Left lung (tissue), 10 donors: ENCODE results near the gene CNDP2. TPM values are rescaled to one million over a fixed set of nuclear protein-coding genes. Genes with fewer than 3 reads are reported as not detected.

Source experiments
- ATAC-seq: fragments of 200-7000 bp; cut with Tn5 transposase; one replicate; pipeline ENCODE4 v1.9.1; 2020; ENCODE audit warnings: moderate library complexity
- DNase-seq, 4 donors: peaks; one replicate each; pipeline ENCODE4 v3.0.0-alpha.2; 2013 to 2020
- H3K27ac ChIP-seq, 2 donors: fragments of 200-600 bp; sonication (generic) in 1 of 2; one replicate each; pipeline versions ENCODE4 v1.5.0 to v1.8.0; 2020 to 2021
- H3K27me3 ChIP-seq, 2 donors: fragments of 200-600 bp; sonication (generic) in 1 of 2; one replicate each; pipeline versions ENCODE4 v1.5.0 to v1.8.0; 2020 to 2021
- H3K36me3 ChIP-seq, 2 donors: fragments of 200-600 bp; sonication (generic) in 1 of 2; one replicate each; pipeline versions ENCODE4 v1.5.0 to v1.8.0; 2020 to 2021
- H3K4me1 ChIP-seq, 2 donors: fragments of 200-600 bp; one replicate each; pipeline ENCODE4 v1.8.0; 2021
- H3K4me3 ChIP-seq, 2 donors: fragments of 200-600 bp; sonication (generic) in 1 of 2; one replicate each; pipeline versions ENCODE4 v1.5.0 to v1.8.0; 2020 to 2021; ENCODE audit warnings: mild to moderate bottlenecking in 1 of 2
- H3K9me3 ChIP-seq, 2 donors: fragments of 200-600 bp; sonication (generic) in 1 of 2; one replicate each; pipeline versions ENCODE4 v1.5.0 to v1.8.0; 2020 to 2021
- CTCF ChIP-seq, 2 donors: fragments of 200-600 bp; sonication (generic) in 1 of 2; IDR thresholded peaks; one replicate each; pipeline versions ENCODE4 v1.5.0 to v1.8.0; 2021; ENCODE audit warnings: antibody characterized with exemption in 2 of 2
- intact Hi-C, 2 donors: fragments of 100-400 bp; cut with DNase I; formaldehyde crosslinking; loops; one replicate each; pipeline versions ENCODE4 v1.11.2 to v1.14.2; 2022
- polyA plus RNA-seq, 6 donors: library from polyadenylated mRNA; unstranded; fragments of 120-200 nt; gene quantifications; one replicate each; pipeline ENCODE4 v1.2.1, GENCODE V29; 2013; ENCODE audit not compliant: insufficient read length in 6 of 6
- total RNA-seq, 2 donors: library from RNA; stranded (reverse); fragmentation: NEBNext Ultra II Directional; extraction: Animal tissue kit (Norgen Biotek cat#: 25700); gene quantifications; one replicate each; pipeline ENCODE4 v1.2.1, GENCODE V29; 2021
- donor health status: DM: no; HTN: yes; CAD: no.
- donor health status: DM: no; HTN: no; CAD: no.

Gene CNDP2
- total and polyA plus RNA-seq, 8 donors: 108 to 301 (median 129) TPM

GRCh38 chr18:74468547-74469061 lies 27.6 kb upstream of the CNDP2 start:
- Histone ChIP-seq H3K4me3 (no peak overlapping the region), H3K9me3 (peaks cover 0 to 8% of the 10 kb centered on the region in 2 donors), H3K4me1 (no peaks in the 10 kb centered on the region), H3K27me3 (no peaks in the 10 kb centered on the region), H3K27ac (no peak overlapping the region), H3K36me3 (no peaks in the 10 kb centered on the region)
- intact Hi-C loops: no loop called here
- DNase-seq: no peak
- ATAC-seq: no peak
- TF ChIP-seq CTCF (IDR thresholded peaks at IDR 0.05): no peak

GRCh38 chr18:74472312-74472711 lies 23.9 kb upstream of the CNDP2 start:
- ATAC-seq (no peak), DNase-seq (no peak)
- no peak overlapping the region for H3K4me3 ChIP-seq
- no peaks in the 10 kb centered on the region for H3K4me1 ChIP-seq
- H3K27ac ChIP-seq: no peak overlapping the region
- H3K9me3 ChIP-seq: peaks cover 0 to 8% of the 10 kb centered on the region in 2 donors
- no peaks in the 10 kb centered on the region for H3K36me3 ChIP-seq
- TF ChIP-seq CTCF (IDR thresholded peaks at IDR 0.05): no peak
- H3K27me3 ChIP-seq: no peaks in the 10 kb centered on the region
- intact Hi-C loops: loop anchor here in 1 of 2 donors (5.0 kb wide), 1 partner anchor 120 kb away; no protein-coding TSS in a partner anchor

- Histone ChIP-seq H3K36me3 (no peaks in the 10 kb centered on the region), H3K4me1 (peaks cover 0 to 8% of the 10 kb centered on the region in 2 donors), H3K27ac (no peak overlapping the region), H3K4me3 (no peak overlapping the region), H3K27me3 (no peaks in the 10 kb centered on the region), H3K9me3 (peaks cover 0 to 8% of the 10 kb centered on the region in 2 donors)
- no peak for TF ChIP-seq CTCF (IDR thresholded peaks at IDR 0.05)
- DNase-seq (no peak), ATAC-seq (no peak)
- intact Hi-C loops: loop anchor here in 1 of 2 donors (5.0 kb wide), 1 partner anchor 122 kb away; no protein-coding TSS in a partner anchor
Measured at GRCh38 chr18:74473976-74474640, 22.1 kb upstream of the CNDP2 start.

GRCh38 chr18:74476140-74476539 lies 20.0 kb upstream of the CNDP2 start:
- TF ChIP-seq CTCF (IDR thresholded peaks at IDR 0.05): peak; percentile 20 to 41
- Histone ChIP-seq H3K9me3 (no peaks in the 10 kb centered on the region), H3K4me1 (peaks cover 0 to 24% of the 10 kb centered on the region in 2 donors), H3K4me3 (no peak overlapping the region), H3K27ac (no peak overlapping the region), H3K27me3 (no peaks in the 10 kb centered on the region), H3K36me3 (no peaks in the 10 kb centered on the region)
- DNase-seq (peak in 1 of 4 donors; percentile 56), ATAC-seq (no peak)
- intact Hi-C loops: no loop called here

GRCh38 chr18:74477771-74478170 lies 18.4 kb upstream of the CNDP2 start:
- DNase-seq: no peak
- no peak overlapping the region for H3K4me3 ChIP-seq
- H3K36me3 ChIP-seq: no peaks in the 10 kb centered on the region
- H3K9me3 ChIP-seq: no peaks in the 10 kb centered on the region
- intact Hi-C loops: no loop called here
- H3K4me1 ChIP-seq: peaks cover 0 to 24% of the 10 kb centered on the region in 2 donors
- H3K27ac ChIP-seq: no peak overlapping the region
- no peak for TF ChIP-seq CTCF (IDR thresholded peaks at IDR 0.05)
- H3K27me3 ChIP-seq: no peaks in the 10 kb centered on the region
- no peak for ATAC-seq
